ENCODE results near the gene SLC7A7.
"Not testable (repeated sequence)": the region's sequence is repeated elsewhere in the genome, so short reads cannot be mapped to it uniquely, and the experiment has no call there.

Gene SLC7A7

DNA sequence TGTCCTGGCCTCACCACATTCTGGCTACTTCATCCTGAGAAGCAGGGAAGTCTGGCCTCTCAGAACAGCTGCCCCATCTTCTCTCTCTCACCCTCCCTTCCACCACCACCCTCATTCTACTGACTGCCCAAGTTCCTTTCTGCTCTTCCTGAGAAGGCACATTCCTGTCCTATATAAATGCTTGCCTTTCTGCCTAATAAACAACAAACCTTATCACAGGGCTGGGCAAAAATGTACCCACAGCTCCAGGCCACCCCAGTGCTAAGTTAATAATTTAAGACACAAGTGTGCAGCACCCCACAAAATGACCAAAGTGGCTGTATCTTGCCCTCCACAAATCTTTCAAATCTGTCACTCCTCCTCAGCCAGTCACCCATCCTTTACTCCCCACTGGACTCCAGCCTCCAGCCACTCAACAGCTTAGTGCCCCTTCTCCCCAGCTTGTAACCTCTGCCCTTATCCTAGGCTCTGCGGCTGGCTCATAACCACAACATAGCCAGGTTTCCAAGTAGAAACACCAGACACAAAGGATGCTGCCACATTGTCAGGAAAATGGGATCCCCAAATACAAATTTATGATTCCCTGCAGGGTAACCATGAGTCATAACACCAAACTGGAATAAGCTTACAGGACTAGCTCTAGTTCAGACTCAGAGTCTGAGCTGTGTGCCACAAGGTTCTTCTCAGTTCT, 33.8 kb downstream of the SLC7A7 start:
- ChIA-PET POLR2A (interaction anchor here (0.6 to 0.7 kb wide), 2 partner anchors 56 to 79 kb away, joined by 4 read pairs; no protein-coding TSS in a partner anchor), CTCF (interaction anchor here (0.7 to 7.1 kb wide), 10 partner anchors 15 to 222 kb away, joined by 3 to 89 read pairs (median 4); partner anchors contain the start of gene OXA1L)
- H3K4me3 ChIP-seq (ENCODE audit: low read depth, low read length), result no peak overlapping the region
- no peak for TF ChIP-seq CTCF (IDR thresholded peaks at IDR 0.05; ENCODE audit: insufficient read depth, low read length, missing control alignments)
- no peak for DNase-seq (ENCODE audit: low read depth, low spot score)

DNA sequence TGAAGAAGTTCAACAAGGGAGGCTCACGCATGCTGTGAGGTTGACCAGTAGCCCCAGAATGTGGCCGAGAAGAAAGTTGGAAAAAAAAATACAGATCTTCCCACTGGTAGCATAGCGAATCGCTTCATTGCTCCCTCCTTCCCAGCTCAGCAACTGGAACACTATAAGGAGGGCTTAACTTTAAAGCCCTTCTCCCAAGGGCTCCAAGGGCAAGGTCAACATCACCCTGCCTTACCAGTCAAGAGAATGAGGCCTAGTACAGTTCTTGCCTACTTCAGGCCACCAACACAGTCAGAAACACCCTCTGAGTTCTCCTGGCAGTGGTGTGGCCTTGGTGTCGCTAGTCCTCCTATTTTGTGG, 34.3 kb downstream of the SLC7A7 start:
- no peak for TF ChIP-seq CTCF (IDR thresholded peaks at IDR 0.05; ENCODE audit: insufficient read depth, low read length, missing control alignments)
- CTCF ChIA-PET, result interaction anchor here (1.6 to 7.1 kb wide), 3 partner anchors 41 to 221 kb away, joined by 4 to 89 read pairs (median 5); no protein-coding TSS in a partner anchor
- no peak for DNase-seq (ENCODE audit: low read depth, low spot score)
- POLR2A ChIA-PET, result interaction anchor here (0.6 to 0.7 kb wide), 3 partner anchors 56 to 80 kb away, joined by 3 to 4 read pairs (median 4); no protein-coding TSS in a partner anchor
- no peak overlapping the region for H3K4me3 ChIP-seq (ENCODE audit: low read depth, low read length)

DNA sequence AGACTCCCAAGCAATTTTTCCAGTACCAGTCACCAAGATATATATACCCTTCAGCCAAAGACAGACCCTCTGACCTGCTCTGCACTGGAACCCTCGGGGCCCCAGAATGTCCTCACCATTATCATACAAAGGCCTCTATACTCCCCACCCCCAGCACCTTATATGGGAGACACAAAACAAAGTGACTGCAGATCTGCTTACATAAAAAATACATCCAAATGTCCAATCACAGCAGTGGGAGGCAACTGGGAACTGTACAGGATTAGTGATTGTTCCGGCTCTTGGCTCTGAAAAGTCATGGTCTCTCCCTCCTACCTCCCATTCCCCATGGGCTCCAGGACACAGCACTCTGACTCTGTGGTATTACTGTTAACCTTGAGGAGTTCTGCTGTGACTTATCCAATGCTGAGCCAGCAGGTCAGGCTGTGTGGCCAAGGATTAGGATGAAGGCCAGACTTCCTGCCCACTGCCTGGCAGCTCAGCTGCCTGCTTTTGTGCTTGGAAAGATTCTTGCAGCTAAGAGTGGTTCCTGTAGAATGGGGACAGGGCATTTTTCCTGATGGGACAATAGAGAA, 35.0 kb downstream of the SLC7A7 start:
- no peak for TF ChIP-seq CTCF (IDR thresholded peaks at IDR 0.05; ENCODE audit: insufficient read depth, low read length, missing control alignments)
- DNase-seq (ENCODE audit: low read depth, low spot score), result no peak
- POLR2A ChIA-PET, result interaction anchor here (0.7 kb wide), 1 partner anchor 71 kb away, joined by 3 read pairs; no protein-coding TSS in a partner anchor
- no peak overlapping the region for H3K4me3 ChIP-seq (ENCODE audit: low read depth, low read length)
- CTCF ChIA-PET, result interaction anchor here (1.9 to 7.1 kb wide), 2 partner anchors 42 to 73 kb away, joined by 5 to 89 read pairs; no protein-coding TSS in a partner anchor

DNA sequence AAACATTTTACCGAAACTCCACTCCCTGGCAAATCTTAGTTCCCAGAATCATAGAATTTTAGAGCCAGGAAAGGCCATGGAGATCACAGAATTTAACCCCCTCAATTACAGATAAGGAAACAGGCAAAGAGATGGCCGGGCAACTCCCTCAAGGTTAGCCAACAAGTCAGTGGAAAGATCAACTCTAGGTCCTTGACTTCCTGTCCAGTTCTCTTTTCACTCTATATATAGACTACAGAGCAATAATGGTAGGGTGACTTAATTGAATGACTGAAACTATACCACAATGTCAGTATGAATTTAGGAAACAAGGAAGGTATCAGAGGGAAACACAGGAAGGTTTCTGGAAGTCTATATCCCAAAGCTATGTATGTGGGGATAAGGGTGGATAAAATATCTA, 37.2 kb downstream of the SLC7A7 start:
- ChIA-PET CTCF (interaction anchor here (0.7 to 7.1 kb wide), 20 partner anchors 11 to 361 kb away, joined by 3 to 89 read pairs (median 4); partner anchors contain the start of gene OXA1L), POLR2A (no interaction called here)
- no peak overlapping the region for H3K4me3 ChIP-seq (ENCODE audit: low read depth, low read length)
- no peak for DNase-seq (ENCODE audit: low read depth, low spot score)
- no peak for TF ChIP-seq CTCF (IDR thresholded peaks at IDR 0.05; ENCODE audit: insufficient read depth, low read length, missing control alignments)

GRCh38 chr14:22776849-22777248, 38.4 kb downstream of the SLC7A7 start:
- POLR2A ChIA-PET; H3K4me3 ChIP-seq (ENCODE audit: low read depth, low read length); DNase-seq (ENCODE audit: low read depth, low spot score): not testable (repeated sequence)
- CTCF ChIA-PET, result interaction anchor here (1.2 to 7.1 kb wide), 11 partner anchors 10 to 220 kb away, joined by 3 to 89 read pairs (median 5); partner anchors contain the start of gene OXA1L

GRCh38 chr14:22776215-22776614, 39.0 kb downstream of the SLC7A7 start:
- ChIA-PET CTCF (interaction anchor here (1.7 to 7.1 kb wide), 5 partner anchors 9 to 125 kb away, joined by 4 to 89 read pairs (median 22); partner anchors contain the start of gene OXA1L), POLR2A (no interaction called here)
- no peak for TF ChIP-seq CTCF (IDR thresholded peaks at IDR 0.05; ENCODE audit: insufficient read depth, low read length, missing control alignments)
- DNase-seq (ENCODE audit: low read depth, low spot score), result no peak
- H3K4me3 ChIP-seq (ENCODE audit: low read depth, low read length), result no peak overlapping the region

Measured in AG04449 (cell line).